T-helper 2 cell (primary cell): ENCODE measurements around the gene AFAP1.

Experiments
- DNase-seq, 5 experiments: peaks; one replicate each; pipeline versions ENCODE4 v3.0.0 to v3.0.0-alpha.2; 2012 to 2022
- total RNA-seq, 2 donors: gene quantifications; one replicate each; lab custom pipeline; 2026; lab: John Stamatoyannopoulos, UW

AFAP1 gene, protein sequence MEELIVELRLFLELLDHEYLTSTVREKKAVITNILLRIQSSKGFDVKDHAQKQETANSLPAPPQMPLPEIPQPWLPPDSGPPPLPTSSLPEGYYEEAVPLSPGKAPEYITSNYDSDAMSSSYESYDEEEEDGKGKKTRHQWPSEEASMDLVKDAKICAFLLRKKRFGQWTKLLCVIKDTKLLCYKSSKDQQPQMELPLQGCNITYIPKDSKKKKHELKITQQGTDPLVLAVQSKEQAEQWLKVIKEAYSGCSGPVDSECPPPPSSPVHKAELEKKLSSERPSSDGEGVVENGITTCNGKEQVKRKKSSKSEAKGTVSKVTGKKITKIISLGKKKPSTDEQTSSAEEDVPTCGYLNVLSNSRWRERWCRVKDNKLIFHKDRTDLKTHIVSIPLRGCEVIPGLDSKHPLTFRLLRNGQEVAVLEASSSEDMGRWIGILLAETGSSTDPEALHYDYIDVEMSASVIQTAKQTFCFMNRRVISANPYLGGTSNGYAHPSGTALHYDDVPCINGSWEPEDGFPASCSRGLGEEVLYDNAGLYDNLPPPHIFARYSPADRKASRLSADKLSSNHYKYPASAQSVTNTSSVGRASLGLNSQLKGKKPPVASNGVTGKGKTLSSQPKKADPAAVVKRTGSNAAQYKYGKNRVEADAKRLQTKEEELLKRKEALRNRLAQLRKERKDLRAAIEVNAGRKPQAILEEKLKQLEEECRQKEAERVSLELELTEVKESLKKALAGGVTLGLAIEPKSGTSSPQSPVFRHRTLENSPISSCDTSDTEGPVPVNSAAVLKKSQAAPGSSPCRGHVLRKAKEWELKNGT
- total RNA-seq: 30.6 to 51.9 reads per million in 2 donors

DNA sequence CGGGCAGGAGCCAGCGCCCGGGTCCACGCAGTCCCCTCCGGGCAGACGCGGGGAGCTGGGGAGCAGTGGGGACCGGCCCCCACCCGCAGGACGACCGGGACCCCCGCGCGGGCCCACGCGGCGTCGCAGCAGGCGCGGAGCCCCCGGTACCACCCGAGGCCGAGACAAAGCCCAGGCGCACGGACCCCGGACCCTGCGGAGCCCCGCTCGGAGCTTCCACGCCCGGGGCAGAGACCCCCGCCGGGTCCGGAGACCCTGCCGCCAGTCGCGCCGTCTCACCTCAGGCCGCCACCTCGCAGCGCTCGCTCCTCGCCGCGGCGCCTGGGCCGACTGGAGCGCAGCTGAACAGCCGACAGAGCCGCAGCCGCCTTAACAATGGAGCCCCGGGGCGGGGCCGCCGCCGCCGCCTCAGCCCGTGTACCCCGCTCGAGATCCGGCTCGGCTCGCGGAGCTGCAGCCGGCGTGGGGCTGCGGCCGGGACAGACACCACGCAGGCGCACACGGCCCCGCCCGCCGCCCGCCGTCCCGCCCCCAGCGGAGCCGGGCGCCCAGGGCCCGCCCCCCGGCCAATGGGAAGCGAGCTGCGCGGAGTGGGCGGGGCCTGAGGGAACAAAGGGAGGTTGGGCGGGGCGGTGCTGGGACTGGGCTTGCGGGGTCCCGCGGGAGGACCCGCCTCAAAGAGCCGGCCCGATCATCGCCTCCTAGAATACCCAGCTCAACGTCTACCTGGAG lies at the start of gene AFAP1:
AFAP1 (minus strand) TSS at position 485 of the 732 bp plus-strand sequence. CDS start 67,783 bp downstream, outside the sequence.
- peak; percentile 81 to 91 (median 85) for DNase-seq

DNA sequence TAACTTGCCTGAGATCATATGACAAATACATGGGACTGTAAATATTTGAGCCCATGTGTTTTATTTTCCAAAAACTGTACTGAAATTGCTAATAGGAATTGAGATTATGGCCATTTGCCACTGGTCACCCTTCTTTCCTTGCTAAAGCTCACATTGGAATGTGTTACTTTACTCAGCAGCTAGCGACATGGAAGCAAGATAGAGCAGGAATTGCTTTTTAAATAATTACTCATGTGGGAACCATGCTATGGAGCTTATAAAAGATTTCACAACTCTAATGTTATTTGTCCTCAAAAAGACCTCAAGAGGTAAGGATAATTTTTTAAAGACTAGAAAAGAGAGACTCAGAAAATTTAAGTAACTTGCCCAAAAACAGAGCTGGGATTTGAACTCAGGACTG lies 48.8 kb upstream of the AFAP1 start:
- DNase-seq: no peak

DNA sequence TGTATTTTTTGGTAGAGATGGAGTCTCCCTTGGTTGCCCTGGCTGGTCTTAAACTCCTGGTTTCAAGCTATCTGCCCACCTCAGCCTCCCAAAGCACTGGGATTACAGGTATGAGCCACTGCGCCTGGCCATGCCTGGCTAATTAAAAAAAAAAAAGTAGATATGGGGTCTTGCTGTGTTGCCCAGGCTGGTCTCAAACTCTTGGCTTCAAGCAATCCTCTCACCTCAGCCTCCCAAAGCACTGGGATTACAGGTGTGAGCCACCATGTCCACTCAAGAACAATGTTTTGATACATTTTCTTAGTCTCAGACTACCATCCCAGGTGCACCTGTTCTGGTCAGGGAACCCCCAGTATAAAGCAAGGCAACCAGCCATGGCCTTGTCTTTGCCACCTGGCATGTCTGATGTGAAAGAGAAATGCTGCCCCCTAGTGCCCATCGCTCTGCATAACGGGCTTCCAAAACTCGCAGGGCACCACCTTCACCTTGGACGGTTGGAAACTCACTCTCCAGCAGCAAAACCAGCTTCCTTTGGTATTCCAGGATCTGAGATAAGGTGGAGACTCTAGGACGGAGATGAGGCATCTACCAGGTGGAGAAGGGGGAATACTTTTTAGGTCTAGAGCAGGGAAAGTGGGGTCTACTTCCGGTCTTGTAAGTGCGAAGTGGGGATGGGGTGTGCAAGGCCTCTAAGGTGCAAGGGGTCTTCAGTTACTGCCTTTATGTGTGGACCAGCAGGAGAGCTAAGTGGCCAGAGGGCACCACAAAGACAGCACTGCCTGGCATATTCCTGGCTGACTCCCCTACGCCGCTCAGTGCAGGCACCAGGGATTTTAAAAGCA lies 47.7 kb upstream of the AFAP1 start:
- peak; percentile 36 to 72 (median 57) for DNase-seq

DNA sequence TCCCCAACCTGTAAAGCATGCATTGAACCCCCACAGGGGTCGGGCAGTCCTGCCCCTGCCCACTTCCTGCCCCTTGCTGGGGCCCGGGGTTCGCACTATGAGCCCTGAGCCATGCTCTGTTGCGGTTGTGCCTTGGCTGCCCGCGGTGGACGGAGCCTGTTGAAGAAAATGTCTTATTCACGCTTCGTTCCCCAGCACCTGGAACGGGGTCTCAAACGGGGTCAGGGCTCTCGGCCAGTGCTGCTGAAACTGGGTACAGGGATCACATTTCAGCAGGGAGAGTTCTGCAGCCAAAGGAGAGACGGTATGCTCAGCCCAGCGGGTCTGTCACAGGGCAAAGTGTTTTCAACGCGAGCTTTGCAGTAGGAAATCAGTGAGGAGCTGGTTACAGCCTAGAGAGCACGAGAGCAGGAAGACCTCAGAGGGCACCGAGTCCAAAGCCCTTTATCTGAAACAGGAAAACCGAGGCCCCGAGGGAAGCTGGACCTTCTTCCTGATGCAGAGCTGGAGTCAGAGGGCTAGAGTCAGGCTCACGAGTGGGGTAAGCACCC lies 46.3 kb upstream of the AFAP1 start:
- no peak for DNase-seq

DNA sequence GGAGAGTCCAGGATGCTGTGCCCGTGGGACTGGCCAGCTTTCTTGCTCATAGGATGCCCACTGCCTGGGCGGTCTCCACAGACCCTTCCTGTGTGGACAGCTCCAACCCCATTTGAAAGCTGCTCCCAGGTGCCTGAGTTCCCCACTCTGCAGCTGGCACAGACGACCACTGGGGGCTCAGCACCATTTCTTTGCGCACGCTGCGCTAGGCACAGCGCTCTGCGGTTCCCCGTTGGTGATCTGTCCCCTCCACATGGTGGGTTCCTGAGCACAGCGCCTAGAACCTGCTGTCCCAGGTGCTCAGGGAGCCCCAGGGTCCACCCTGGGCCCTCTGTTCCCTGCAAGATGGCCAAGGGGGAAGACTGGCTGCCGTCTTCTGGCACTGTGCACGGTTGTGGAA lies 45.4 kb upstream of the AFAP1 start:
- no peak for DNase-seq

DNA sequence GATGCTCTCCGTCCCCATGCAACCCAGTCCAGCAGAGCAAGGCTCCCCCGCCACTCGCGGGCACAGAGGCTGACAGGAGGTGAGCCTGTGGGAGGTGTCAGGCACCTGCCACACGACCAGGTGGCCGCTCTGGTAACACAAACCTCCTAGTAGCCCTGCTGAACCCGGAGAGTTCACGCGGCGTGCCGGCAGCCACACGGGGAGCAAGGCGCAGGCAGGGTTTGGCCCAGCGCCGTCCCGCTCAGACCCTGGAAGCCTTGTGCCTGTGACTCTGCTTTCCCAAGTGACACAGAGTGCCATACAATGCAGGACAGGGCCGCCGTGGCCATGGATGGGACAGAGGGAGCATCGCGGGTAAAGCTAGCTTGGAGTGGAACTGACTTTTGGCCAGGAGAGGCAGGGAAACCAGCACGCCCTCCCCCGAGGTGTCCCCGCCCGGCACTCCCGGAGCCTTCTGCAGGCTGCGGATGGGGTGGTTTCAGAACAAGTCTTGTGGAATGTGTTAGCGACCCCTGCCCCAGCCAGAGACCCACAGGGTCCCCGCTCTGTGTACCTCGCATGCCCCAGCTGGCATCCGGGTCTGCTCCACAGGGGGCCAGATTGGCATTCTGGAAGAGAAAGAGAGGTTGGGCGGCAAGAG lies 44.7 kb upstream of the AFAP1 start:
- DNase-seq: no peak

DNA sequence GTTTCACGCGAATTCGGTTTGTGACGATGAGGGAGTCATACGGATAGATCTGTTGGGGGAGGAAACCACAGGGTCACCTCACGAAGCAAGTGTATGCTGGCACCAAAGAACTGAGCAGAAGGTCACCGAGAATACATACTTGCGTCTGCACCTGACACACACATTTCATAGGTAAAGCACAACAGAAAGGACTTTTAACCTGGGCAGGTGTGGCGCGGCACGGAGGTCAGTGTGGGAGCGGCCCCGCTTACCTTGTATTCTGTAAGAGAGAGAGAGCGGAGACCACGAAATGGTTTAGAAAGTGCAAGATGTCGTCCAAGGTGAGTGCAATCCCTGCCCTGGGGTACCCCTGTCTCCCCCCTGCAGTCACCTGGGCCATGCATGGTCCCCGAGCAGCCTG lies 43.6 kb upstream of the AFAP1 start:
- no peak for DNase-seq

DNA sequence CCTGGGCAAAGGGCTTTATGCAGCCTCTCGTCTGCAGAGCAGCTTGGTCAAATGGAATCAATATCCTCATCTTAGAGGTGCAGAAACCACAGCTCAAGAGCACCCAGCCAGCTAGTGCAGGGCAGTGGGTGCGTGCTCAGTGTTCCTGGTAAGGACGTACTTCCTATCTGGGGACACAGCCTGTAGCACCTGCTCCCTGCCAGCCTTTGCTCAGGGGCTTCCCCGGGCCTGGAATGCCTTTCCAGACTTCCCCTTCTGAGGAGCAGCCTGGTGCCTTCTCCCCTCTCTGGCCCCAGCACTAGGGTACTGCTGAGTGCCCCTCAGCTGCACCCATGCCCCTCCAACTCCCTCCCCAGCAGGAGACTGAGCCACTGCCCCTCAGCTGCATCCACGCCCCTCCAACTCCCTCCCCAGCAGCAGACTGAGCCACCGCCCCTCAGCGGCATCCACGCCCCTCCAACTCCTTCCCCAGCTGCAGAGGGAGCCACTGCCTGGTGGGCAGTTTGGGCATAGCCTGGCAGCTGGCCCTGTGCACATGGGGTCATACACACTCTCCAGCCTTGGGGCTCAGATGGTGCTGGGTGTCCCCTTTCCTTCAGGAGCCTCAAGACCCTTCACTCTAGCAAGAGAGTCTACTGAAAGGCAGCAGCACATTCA lies 42.2 kb upstream of the AFAP1 start:
- no peak for DNase-seq

DNA sequence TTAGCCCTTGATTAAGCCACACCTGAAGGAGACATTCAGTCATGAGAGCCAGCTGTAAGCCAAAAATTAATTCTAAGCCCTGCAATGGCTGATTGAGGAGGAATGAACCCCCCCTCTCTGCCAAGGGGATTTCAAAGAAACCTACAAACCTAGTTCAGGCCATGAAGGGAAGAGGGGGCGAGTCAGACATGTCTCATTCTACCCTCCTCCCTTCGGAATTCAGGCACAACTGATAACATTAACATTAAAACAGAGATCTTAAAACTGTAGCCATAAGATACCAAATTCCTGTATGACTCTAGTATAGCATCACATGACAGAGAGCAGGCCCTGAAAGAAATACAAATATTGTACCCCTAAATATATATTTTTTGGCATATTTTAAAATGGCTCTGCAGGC lies 40.4 kb upstream of the AFAP1 start:
- no peak for DNase-seq

DNA sequence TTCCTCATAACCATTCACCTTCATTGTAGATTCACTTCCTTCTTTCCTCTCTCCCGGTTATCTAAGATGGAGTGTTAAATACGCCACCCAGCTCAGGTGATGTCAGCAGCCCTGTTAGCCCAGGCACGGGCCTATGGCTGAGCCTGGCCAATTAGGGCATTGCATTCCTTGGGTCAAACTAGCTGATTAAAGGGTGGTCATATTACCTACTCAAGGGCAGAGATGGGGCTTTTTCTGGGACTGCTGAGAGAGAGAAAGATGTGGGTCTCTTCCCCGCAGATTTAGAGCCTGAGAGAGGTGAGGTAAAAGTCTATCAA lies 39.9 kb upstream of the AFAP1 start:
- no peak for DNase-seq

DNA sequence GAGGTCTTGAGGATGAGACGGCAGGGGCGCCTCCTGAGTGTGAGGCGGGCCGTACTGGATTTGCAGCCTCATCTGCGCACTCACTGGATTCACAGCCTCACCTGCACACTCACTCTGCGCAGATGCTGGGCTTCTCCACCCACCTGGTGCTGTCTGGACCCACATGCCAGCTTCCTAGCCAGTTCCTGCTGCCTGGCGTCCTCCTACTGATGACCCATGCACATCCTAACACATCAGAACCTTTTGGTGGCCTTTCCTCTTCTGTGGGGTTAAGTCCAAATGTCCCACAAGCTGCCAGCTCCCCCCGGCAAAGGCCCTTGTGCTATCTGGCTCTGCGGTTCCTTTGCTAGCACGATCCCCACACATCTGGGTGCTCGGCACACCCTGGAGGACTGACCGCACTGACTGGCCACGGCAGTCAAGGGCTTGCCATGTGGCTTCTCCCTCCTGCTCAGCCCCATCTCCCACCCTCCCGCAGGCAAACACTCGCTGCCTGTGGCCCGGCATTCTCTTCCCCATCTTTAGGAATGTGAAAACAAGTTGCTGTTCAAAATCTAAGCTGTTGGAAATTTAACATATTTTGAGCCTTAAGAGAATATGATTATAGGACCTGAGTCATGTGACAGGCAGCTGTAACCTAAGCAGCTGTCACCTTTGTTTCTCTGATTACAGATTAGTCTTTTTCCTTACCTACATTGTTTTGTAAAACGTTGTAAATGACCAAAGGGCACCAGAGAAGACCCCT lies 39.4 kb upstream of the AFAP1 start:
- no peak for DNase-seq

DNA sequence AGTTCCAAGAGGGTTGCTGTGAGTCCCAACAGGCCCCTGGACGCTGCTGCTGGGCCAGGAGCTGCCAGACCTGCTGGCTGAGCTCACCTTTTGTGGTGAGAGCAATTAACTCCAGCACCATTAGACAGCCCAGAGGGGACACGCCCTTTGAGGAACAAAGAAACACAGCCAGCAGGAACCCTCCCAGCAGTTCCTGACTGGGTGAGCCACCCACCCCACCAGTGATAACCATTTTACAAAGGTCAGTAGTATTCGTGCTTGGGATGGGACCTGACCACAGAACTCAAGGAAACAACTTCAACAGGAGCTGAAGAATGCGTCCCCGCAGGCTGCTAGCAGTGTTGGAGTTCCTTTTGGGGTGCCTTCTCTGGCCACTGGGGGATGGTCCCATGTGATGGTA lies 38.8 kb upstream of the AFAP1 start:
- no peak for DNase-seq

DNA sequence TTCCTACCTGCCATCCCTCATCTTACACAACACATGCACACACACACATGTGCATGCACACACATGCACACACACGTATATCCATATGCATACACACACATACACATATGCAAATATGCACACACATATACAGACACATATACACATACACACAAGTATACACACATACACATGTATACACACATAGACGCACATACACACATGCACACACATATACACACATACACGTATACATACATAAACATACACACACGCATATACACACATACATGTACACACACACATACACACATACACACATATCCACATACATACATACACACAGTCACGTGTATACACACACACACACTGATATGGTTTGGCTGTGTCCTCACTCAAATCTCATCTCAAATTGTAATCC lies 37.0 kb upstream of the AFAP1 start:
- DNase-seq: no peak

DNA sequence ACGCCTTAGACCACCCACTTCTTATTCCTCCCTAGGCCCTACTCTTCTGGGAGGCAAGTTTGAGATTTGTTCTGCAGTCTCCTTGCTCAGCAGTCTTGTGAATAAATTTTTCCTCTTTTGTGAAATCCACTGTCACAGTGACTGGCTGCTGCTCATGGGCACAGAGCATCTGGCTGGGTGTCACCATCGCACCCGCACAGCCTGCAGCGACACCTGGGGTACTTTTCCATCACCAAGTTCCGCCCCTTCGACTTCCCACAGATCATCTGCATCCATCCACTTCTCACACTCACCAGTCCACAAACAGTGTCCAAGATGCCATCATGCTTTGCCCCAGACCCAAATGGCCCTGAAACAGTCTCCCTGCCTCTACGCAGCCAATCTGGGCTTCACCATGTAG lies 36.4 kb upstream of the AFAP1 start:
- DNase-seq: no peak

DNA sequence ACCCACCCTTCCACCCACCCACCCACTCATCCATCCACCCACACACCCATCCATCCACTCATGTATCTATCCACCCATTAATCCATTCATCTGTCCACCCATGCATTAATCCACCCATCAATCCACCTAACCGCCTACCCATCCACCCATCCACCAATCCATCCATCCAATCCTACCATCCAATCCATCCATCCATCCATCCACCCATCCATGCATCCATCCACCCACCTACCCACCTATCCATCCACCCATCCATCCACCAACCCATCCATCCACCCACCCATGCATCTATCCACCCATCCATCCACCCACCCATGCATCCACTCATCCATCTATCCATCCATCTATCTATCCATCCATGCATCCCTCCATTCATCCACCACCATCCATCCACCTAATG lies 34.8 kb upstream of the AFAP1 start:
- DNase-seq: no peak

DNA sequence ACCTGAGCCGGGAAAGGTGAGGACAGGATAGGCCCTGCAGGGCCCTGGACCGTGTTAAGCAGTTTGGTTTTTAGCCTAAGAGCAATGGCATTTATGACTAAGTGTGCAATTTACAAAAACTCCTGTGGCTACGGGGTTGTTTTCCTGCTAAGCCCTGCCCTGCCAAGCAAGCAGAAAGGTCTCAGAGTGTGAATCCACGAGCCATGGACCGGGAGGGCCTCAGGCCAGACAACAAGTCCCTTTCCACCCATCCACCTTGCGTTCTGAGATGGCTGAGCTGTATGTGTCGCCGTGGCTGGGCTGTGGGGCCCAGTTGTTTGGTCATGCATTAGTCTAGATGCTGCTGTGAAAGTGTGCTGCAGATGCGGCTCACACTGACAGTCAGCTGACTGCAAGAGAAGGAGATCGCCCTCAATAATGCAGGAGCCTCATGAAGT lies 33.9 kb upstream of the AFAP1 start:
- DNase-seq: no peak

DNA sequence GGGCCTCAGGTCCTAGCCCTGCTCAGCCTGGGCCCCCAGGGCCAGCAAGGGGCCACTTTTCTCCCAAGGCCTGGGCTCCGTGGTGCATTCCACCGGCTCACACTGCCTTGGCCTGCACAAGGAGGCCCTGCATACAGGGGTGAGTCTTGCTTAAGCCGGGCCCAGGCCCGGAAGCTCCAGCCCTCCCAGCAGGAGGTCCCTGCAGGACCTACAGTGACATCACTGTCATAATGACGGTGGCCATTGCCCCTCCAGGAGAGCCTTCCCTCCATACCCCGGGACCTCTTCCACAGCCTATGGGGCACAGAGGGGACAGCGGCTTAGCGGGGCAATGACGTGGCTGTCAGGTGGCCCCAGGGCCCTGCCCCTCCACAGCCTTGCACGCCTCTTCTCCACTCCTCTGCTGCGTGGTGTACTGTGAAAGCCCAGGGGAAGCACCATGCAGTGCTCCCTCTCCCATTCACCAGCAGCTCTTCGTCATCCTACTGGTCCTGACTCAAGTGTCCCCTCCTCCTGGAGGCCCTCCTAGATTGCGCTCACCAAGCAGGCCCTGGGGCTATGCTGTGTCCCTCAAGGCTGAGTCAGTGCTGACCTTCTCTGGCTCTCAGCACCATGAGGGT lies 32.3 kb upstream of the AFAP1 start:
- DNase-seq: no peak

DNA sequence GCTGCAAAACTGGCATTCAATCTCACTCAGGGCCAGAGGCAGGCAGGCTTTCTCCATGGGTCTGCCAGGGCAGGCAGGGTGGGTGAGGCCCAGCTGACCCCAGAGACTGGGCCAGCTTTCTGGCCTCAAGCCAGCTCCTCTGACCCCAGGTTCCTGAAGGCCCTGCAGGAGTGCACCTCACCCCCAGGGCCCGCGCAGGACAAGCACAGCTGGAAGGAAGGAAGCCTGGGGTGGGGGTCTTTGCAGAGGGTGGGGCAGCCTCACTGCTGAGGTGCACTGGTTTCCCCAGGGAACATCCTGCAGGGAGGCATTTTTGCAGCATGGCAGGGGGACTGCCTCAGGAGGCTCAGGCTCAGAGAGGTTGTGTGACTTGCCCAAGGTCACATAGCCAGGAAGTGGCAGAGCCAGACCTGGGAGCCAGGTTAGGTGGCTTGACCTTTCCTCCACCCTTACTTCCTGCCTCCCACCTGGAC lies 31.5 kb upstream of the AFAP1 start:
- DNase-seq: peak in 1 of 5 experiments; percentile 30

DNA sequence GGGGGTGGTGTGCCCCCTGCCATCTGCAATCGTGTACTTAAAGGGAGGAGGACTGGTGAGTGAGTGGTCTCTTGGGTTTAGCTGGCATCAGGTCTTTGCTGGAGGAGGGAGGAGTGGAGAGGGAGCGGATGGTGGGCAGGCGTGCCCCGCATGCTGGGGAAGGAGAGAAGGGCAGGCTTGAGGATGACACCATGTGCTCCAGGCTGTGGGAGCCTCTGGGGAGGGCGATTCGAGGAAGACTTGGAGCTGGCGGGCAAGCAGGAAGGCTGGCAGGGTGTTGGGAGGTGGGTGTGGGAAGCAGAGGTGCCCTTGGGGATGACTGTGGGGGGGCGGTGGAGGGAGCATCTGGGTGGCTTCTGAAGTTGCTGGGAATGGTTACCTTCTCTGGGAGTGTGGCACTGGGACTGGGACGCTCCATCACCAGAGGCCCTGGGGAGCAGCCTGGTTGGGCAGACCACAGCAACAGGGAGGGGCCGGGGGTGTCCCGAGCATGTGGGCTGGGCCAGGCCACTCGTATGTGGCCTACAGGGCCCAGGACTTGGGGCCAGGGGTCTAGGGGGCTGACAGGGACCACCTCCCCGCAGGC lies 30.8 kb upstream of the AFAP1 start:
- DNase-seq: peak in 1 of 5 experiments; percentile 33
